ENCODE measurements around the gene AFF4. TPM values are rescaled to one million over a fixed set of nuclear protein-coding genes. Genes with fewer than 3 reads are reported as not detected.
"Not testable (repeated sequence)": the region's sequence is repeated elsewhere in the genome, so short reads cannot be mapped to it uniquely, and the experiment has no call there.

Gene AFF4
- total RNA-seq, 2 donors from 2014 or later: 78.2 to 90.3 TPM

DNA sequence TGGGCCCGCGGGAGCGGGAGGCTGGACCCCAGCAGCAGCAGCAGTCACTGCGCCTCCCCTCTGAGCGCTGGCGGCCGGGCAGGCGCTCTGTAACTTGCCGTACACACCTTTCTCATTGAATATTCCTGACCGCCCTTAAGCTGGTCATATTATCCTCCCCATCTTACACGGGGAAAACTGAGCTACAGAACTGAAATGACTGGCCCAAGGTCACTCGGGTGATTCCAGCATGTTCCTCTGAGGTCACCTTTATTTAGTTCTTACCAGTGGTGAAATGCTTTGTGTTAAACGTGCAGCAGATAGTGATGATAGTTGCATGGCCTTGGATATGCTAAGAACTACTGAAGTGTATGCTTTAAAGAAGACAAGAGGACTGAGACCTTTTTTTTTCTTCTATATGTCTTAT is 96.4 kb downstream of the AFF4 start:
- intact Hi-C loops (cut with DNase I): no loop called here
- no peak for DNase-seq (ENCODE audit: low spot score)

DNA sequence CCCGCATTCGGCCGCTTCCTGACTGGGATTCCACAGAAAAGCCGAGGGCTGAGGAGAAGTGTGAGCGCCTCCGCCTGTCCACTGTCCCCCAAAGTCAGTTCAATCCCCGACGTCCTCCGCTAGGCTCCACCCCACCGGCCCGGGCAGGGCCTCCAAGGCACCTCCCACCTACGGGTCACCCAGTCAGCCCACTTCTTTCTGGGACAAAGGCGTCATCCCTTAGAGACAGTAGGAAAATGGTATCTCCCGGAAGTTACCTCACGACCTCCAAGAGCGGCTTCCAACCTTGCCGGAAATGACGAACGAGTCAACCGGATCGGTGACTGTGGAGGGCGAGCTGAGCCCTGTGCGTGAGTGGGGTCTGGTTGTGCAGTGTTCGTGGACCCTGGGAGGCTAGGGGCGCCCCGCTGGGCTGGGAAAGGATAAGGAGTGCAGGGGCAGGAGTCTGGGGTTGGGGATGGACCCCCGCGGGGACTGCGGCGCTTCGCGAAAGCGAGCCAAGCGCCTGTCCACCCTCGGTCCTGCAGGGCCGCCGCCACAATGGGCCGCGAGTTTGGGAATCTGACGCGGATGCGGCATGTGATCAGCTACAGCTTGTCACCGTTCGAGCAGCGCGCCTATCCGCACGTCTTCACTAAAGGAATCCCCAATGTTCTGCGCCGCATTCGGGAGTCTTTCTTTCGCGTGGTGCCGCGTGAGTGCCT is 96.9 kb downstream of the AFF4 start, which contains the start of the genes GDF9 and UQCRQ:
TSS of gene GDF9 (minus strand) at position 128 of the 704 bp plus-strand sequence. CDS start 1,936 bp downstream, outside the sequence.
TSS of gene UQCRQ (plus strand) at position 301 of the 704 bp plus-strand sequence. CDS start at position 541, 240 bp downstream.
- peak; percentile 98 for DNase-seq (ENCODE audit: low spot score)
- intact Hi-C loops (cut with DNase I): no loop called here

DNA sequence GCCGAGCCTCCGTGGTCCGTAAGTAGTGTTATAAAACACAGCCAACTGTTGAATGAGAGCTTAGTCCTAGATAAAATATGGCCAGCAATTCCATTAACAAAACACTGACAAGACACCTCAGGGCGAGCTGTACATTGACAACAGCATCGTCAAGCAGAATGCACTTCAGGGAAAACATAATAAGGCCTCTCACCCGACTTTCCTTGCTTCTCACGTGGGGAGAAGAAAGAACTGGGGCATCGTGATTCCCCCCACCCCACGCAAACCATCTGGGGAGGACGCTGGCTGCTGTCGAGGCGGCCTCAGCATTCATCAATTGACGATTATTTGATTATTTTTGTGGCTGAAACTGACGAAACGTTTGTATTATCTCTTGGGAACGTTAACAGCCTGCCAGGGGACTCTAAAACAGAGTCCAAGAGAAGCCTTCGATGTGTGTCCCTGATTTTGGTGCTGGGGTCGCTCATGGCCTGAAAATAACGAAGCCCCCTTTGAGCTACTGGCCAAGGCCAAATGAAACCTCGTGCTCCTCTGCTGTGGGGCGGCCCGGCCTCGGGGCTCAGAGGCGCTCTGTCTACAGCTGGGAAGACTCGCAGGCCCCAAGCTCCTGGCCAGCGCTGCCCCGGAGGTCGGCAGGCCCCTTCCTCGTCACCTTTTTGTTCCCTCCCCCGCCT is 97.6 kb downstream of the AFF4 start:
- no peak for DNase-seq (ENCODE audit: low spot score)
- intact Hi-C loops (cut with DNase I): no loop called here

DNA sequence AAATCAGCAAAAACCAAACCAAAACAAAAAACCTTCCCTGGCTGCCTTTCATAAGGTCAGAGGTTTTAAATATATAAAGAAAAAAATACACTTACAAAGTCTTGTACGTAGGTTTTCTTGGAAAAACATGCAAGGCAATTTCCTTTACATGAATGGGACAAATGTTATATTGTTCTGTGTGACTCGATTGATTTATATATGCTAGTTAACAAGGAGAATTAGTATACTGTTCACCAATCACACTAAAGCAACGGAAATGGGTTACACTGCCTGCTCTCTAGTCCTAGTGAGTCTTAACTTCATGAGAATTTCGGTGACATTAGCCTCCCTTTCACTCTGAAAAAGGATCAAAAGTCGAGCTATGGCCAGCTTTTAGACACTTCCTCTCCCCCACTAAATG is 102.7 kb downstream of the AFF4 start:
- intact Hi-C loops (cut with DNase I): no loop called here

DNA sequence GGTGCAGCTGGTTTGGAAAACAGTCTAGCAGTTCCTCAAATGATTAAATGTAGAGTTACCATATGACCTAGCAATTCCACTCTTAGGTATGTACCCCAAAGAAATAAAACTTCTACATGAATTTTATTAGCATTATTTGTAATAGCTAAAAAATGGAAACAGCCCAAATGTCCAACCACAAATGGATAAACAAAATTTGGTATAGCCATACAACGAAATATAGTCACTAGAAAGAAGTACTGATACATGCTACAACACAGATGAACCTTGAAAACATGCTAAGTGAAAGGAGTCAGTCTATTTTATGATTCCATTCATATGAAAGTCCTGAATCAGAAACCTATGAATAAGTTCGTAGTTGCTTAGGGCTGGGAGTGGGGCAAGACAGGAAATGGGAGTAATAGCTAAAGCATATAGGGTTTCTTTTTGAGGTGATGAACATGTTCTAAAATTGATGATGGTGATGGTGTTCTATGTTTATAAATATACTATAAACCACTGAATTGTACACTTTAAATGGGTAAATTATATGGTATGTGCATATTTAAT is 103.5 kb downstream of the AFF4 start:
- intact Hi-C loops (cut with DNase I): no loop called here
- no peak for DNase-seq (ENCODE audit: low spot score)

More for the DNA sequence above, 102.7 kb downstream of the AFF4 start:
- DNase-seq (ENCODE audit: low spot score): no peak

DNA sequence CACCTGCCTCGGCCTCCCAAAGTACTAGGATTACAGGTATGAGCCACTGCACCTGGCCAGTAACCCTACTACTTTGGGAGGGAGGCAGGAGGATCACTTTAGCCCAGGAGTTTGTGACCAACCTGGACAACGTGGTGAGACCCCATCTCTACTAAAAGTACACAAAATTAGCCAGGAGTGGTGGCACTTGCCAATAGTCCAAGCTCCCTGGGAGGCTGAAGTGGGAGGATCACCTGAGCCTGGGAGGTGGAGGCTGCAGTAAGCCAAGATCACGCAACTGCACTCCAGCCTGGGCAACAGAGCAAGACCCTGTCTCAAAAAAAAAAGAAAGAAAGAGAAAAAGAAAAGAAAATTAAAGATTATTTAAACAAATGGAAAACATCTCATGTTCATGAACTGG is 107.4 kb downstream of the AFF4 start:
- intact Hi-C loops (cut with DNase I): no loop called here
- no peak for DNase-seq (ENCODE audit: low spot score)

DNA sequence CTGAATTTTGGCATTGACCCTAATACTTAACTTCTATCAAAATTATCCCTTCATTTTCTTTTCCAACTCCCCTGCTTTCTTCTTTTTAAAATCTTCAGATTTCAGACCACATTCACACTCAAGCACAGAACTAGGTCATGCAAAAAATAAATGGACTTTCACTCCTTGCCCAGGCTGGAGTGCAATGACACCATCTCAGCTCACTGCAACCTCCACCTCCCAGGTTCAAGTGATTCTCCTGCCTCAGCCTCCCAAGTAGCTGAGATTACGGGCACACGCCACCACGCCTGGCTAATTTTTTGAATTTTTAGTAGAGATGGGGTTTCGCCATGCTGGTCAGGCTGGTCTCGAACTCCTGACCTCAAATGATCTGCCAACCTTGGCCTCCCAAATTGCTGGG is 108.4 kb downstream of the AFF4 start:
- intact Hi-C loops (cut with DNase I); DNase-seq (ENCODE audit: low spot score): not testable (repeated sequence)

DNA sequence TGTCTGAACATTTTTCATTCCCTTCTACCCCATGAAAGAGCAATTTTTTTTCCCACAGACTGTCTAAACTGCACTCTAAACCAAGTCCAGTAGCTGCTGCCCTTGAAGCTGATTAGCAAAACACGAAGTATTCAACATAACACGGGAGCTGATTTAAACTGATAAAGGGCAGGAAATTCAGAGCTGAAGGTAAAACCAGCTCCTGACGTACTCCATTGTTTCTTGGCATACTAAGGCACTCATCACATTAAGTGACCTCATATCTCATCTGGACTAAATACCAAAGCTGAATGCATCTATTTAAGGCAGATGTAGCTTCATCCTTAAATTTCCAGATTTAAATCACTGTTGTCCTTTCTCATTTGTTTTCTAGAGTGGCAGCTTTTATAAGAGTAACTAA is 109.1 kb downstream of the AFF4 start:
- intact Hi-C loops (cut with DNase I): no loop called here
- no peak for DNase-seq (ENCODE audit: low spot score)

DNA sequence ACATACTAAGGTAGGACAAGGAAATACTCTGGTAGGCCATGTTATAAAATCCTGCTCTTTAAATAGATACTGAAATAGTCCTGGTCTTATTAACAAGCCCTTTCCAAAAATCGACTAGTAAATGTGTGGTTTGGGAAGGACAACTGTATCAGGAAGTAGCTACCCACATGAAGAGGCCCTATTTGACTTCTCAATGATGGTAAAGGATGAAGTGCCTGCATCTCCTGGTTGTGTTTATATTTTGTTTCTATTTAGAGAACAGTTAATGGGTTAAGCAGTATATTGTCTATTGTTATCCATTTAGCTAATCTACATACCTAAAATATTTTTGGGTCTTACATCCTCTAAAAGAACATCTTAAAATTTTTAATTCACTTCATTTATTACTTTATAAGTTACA is 109.6 kb downstream of the AFF4 start:
- DNase-seq (ENCODE audit: low spot score): no peak
- intact Hi-C loops (cut with DNase I): no loop called here

DNA sequence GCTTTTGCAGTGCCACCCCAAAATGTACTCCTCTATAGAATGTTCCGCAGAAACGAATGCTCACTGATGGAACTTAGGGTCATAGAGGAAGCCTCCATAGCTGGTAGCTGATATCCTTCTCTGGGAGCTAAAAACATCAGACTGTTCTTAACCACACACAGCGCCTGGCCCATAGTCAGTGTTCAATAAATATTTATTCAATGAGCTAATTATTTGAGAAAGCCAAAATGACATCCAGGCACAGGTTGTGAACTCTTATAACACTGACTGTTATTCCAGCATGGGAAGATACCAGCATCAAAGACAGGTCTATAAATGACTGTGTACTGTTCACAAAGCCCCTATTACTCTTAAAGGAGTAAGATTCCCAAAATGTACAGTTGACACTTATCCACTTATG is 110.1 kb downstream of the AFF4 start:
- intact Hi-C loops (cut with DNase I): no loop called here
- DNase-seq (ENCODE audit: low spot score): no peak

DNA sequence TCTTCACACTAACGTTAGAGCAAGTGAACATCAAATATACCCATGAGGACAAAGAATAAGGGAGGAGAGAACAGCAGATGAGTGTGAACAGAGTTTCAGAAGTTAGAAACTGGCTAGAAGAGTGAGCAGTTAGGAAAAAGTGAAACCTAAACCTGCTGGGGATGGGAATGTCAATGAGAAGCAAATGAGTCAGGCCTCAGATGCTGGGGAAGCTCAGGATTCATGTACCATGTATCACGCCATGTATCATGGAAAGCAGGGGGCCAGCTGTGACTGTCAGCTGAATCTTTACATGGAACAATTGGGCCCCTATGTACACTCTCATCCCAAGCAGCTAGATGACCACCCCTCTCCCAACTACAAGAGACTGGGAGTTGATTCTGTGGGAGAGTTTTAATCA is 113.4 kb downstream of the AFF4 start:
- intact Hi-C loops (cut with DNase I): no loop called here
- DNase-seq (ENCODE audit: low spot score): no peak

DNA sequence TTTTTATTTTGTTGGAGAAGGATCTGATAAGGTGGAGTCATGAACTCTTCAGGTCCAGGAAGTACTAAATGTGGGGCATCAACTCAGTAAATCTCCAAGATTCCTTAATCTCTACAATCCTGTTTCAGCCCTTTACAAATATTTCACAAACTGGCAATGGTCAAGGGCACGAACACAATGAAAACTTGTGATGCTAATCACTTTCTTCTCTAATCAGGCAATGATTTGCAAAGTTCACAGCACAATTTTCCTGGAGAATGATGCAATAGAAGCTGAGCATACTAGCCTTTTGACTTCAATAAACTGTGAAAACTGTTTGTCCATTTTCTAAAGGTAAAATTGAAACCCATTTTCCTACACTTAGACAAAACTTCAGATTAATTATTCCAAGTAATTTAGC is 114.1 kb downstream of the AFF4 start:
- intact Hi-C loops (cut with DNase I): no loop called here
- no peak for DNase-seq (ENCODE audit: low spot score)

DNA sequence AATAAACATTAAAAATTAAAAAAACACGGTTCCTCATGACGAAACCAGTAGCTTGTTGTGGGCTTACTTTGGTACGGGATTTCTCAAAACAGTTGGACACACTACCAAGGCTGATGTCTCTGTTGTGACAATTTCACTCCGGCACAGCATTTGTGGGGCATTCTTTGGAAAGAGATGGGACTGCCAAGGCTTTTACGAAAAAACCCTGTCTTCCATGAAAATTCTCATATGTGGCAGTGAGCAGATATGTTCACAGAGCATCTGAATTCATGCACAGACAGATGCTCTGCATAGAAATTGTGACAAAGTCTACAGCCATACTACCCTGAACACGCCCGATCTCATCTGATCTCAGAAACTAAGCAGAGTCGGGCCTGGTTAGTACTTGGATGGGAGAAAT is 115.2 kb downstream of the AFF4 start:
- intact Hi-C loops (cut with DNase I): no loop called here
- DNase-seq (ENCODE audit: low spot score): no peak

DNA sequence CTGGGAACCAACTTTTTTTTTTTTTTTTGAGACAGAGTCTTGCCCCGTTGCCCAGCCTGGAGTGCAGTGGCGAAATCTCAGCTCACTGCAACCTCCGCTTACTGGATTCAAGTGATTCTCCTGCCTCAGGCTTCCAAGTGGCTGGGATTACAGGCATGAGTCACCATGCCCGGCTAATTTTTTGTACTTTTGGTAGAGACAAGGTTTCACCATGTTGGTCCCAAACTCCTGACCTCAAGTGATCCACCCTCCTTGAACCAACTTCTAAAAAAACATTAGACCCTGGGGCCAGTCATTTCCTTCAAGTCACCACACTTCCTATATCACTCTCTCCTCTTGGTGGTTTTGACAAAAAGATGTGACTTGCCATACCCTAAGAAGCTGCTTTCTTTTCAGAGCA is 122.1 kb downstream of the AFF4 start:
- no peak for DNase-seq (ENCODE audit: low spot score)
- intact Hi-C loops (cut with DNase I): no loop called here

DNA sequence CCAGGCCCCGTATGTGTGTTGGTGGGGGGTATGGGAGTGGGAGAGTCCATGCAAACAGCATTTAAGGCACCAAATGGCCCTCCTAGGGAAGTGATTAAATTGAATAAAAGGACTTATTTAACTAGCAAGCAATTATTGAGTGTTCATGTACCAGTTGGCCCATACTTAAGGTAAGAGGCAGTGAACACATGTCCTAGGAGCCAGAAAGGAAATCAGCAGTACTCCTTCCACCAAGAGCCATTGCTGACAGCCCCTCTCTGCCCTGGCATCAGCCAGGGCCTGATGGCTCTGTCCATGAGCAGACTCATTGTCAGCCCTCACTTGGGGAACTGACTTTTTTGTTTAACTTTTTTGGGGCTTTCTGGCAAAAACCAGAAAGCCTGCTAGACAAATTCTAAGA is 122.5 kb downstream of the AFF4 start:
- intact Hi-C loops (cut with DNase I): no loop called here
- DNase-seq (ENCODE audit: low spot score): no peak

DNA sequence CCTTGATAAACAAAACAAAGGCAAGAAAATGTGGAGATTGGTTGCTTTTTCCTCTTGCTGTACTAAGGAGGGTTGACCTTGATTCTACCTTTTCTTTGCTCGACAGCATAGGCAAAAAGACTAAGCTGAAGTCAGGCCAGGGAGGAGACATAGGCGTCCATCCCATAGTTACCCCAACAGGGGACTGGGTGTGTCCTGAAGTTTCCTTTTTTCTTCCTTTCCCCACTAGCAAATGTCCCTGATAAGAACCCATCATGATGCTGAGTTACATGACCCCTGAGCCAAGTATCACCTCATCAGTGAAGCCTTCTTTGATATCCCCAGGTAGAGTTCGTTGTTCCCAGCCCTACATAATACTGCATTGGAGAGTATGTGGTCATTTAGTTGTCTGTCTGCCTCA is 123.1 kb downstream of the AFF4 start:
- DNase-seq (ENCODE audit: low spot score): no peak
- intact Hi-C loops (cut with DNase I): no loop called here

DNA sequence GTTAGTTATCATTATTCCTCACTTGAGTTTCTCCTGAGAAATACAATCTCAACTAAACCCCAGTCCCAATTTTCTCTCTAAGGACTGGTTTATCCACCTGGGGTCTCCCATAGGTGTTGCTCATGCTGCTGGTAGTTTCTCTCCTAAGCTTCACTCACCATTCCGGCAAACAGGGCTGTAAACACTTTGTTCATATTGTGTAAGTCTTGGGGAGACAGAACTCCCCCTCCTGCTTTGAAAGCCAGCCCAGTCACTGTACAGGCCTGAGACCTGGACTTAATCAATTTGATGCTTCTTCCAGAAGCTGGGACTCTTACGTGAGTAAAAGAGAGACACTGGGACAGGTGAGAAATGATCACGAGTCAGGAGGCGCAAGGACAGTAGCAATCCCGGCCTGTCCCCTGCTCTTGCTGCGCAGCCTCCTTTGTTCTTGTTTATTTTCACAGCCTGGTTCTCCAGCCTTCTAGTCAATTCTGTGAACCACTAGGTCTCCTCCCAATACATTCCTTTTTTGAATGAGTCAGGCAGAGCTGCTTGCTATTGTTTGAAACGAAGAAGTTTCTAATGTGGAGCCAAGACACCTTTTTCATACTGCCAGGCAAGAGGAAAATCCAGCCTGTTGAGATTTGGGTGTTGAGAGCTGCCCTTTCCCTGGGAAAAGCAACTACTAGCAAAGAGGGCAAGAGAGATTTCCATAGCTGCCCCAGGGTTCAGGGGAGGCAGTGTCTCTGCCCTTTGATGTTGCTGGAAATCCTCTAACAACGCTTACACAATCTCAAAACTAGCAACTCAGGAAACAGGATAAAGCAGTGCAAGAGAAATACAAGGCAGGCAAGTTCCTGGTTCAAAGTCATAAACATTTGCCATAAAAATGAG is 123.8 kb downstream of the AFF4 start:
- no peak for DNase-seq (ENCODE audit: low spot score)

DNA sequence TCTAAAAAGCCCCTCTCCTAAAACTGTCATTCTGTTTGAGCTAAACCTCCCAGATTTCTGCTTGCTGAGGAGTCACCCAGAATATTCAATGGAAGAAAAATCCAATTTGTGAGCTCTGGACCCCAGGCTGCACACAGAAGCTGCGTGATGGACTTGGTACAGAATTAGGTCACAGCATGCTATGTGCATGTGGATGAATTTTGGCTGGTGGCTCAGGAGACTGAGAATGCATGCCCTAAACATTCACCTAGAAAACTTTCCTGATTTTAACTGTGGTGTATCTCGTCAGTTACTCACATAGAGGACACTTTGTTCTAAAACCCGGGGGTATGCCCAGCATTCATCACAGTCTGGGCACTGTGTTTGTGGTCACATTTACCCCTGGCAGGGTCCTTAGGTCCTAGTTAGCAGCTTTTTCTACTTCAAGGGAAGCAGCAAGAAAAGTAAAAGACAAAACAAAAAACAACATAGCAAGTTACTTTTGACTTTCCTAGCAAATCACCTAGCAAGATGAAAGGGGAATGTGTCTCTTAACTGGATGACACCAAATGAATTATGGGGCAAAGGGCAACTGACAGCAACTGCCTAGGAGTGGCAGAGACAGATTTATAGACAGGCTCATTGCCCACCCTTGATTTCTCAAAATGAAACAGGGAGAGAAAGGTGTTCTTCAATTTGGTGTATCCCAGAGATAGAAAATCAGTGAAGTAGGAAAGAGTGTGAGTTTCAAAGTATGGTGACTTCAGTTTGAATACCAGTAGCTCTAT is 124.7 kb downstream of the AFF4 start:
- DNase-seq (ENCODE audit: low spot score): no peak
- intact Hi-C loops (cut with DNase I): no loop called here

More for the DNA sequence above, 123.8 kb downstream of the AFF4 start:
- intact Hi-C loops (cut with DNase I): no loop called here

DNA sequence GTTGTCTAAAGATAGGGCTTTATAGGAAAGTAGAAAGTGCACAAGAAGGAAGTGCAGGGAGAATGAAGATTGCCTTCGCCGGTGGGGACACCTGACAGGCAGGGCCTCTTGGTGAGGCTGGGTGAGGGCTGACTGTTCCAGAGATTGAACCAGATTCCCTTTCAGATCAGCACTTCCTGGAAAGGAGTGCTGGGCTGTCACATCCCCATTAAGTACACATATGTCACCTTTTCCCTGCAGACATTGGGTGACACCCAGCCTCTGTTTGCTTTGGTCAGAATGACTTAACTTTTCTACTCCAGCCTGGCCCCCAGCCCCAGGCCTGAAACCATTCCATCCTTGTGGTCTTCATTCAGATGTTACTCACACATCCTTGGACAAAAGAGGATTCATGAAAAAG is 125.6 kb downstream of the AFF4 start:
- DNase-seq (ENCODE audit: low spot score): no peak
- intact Hi-C loops (cut with DNase I): no loop called here
